Vagina (tissue), 2 donors: Measurements from ENCODE around the gene HCRTR1.

ENCODE experiments used
- POLR2A ChIP-seq, 2 donors: fragments of 450-650 bp; IDR thresholded peaks; one replicate each; pipeline ENCODE4 v1.6.1; 2017; ENCODE audit warnings: antibody characterized with exemption in 2 of 2, mild to moderate bottlenecking in 2 of 2, moderate library complexity in 2 of 2
- POLR2AphosphoS5 ChIP-seq, 2 donors: sonication (generic); formaldehyde crosslinking; IDR thresholded peaks; one replicate each; pipeline ENCODE4 v1.9.0; 2017; ENCODE audit warnings: antibody characterized with exemption in 2 of 2, mild to moderate bottlenecking in 2 of 2, low read depth in 1 of 2; ENCODE audit not compliant: insufficient read depth in 1 of 2
- TF ChIP-seq, protein P1 (sequence below), 3 experiments: fragments of 450-650 bp in 2 of 3; fragments of 200-600 bp in 1 of 3; sonication (generic) in 1 of 3; IDR thresholded peaks; one replicate each; pipeline ENCODE4 v1.5.1; 2017 to 2019; ENCODE audit warnings: antibody characterized with exemption in 3 of 3, mild to moderate bottlenecking in 2 of 3, moderate library complexity in 2 of 3

GRCh38 chr1:31592132-31592531 is 25.4 kb upstream of the HCRTR1 start:
- TF ChIP-seq, protein P1, sequence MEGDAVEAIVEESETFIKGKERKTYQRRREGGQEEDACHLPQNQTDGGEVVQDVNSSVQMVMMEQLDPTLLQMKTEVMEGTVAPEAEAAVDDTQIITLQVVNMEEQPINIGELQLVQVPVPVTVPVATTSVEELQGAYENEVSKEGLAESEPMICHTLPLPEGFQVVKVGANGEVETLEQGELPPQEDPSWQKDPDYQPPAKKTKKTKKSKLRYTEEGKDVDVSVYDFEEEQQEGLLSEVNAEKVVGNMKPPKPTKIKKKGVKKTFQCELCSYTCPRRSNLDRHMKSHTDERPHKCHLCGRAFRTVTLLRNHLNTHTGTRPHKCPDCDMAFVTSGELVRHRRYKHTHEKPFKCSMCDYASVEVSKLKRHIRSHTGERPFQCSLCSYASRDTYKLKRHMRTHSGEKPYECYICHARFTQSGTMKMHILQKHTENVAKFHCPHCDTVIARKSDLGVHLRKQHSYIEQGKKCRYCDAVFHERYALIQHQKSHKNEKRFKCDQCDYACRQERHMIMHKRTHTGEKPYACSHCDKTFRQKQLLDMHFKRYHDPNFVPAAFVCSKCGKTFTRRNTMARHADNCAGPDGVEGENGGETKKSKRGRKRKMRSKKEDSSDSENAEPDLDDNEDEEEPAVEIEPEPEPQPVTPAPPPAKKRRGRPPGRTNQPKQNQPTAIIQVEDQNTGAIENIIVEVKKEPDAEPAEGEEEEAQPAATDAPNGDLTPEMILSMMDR (IDR thresholded peaks at IDR 0.05), result no peak
- TF ChIP-seq POLR2AphosphoS5 (IDR thresholded peaks at IDR 0.05; ENCODE audit: insufficient read depth in 1 of 2, low read depth in 1 of 2) (no peak), POLR2A (IDR thresholded peaks at IDR 0.05) (no peak)
